ENCODE data around the gene GTF3C4. TPM values are rescaled to one million over a fixed set of nuclear protein-coding genes. Genes with fewer than 3 reads are reported as not detected.

The GTF3C4 gene
- polyA plus RNA-seq, 1 of the 3 experiments (the other 2 are of a cell fraction), result 2.8 TPM

GRCh38 chr9:132637801-132638200, 32.5 kb upstream of the GTF3C4 start:
- Histone ChIP-seq H3K9me2 (no peaks in the 10 kb centered on the region), H3K9ac (no peak overlapping the region), H3K27ac (ENCODE audit: low read depth in 2 of 2, low read length in 1 of 2) (no peak overlapping the region), H3K27me3 (ENCODE audit: insufficient read depth) (no peaks in the 10 kb centered on the region), H3K36me3 (replicated peaks in 1 of 2; ENCODE audit: control insufficient read depth in 1 of 2, insufficient read depth in 2 of 2, low read length in 1 of 2) (peaks cover 40 to 71% of the 10 kb centered on the region in 2 experiments), H3K79me2 (ENCODE audit: insufficient read depth) (no peaks in the 10 kb centered on the region), H3K4me3 (ENCODE audit: low read depth in 2 of 2, low read length in 1 of 2) (no peak overlapping the region), H4K20me1 (ENCODE audit: insufficient read depth) (no peaks in the 10 kb centered on the region), H3K9me3 (no peaks in the 10 kb centered on the region), H2AFZ (ENCODE audit: low read depth) (no peak overlapping the region), H3F3A (replicated peaks; ENCODE audit: insufficient read depth) (peaks cover 4% of the 10 kb centered on the region), H3K4me2 (no peak overlapping the region), H3K4me1 (ENCODE audit: control insufficient read depth in 1 of 2, insufficient read depth in 2 of 2, low read depth in 1 of 2, low read length in 1 of 2) (no peaks in the 10 kb centered on the region)
- ChIA-PET CTCF (no interaction called here), POLR2A (no interaction called here)
- TF ChIP-seq RXRA (IDR thresholded peaks at IDR 0.05; ENCODE audit: borderline replicate concordance, low read depth) (no peak), REST (IDR thresholded peaks at IDR 0.05; ENCODE audit: low read depth, low read length) (no peak), SMC3 (IDR thresholded peaks at IDR 0.05; ENCODE audit: low read depth, low read length) (no peak), TAF1 (IDR thresholded peaks at IDR 0.05; ENCODE audit: borderline replicate concordance, low read depth, low read length) (no peak), TEAD4 (IDR thresholded peaks at IDR 0.05; ENCODE audit: borderline replicate concordance, insufficient read depth) (no peak), FOXM1 (IDR thresholded peaks at IDR 0.05; ENCODE audit: low read depth) (no peak), POLR2AphosphoS5 (IDR thresholded peaks at IDR 0.05; ENCODE audit: low read depth, low read length) (no peak), ELF1 (IDR thresholded peaks at IDR 0.05) (no peak)
- WGBS (ENCODE audit: low lambda C conversion rate), result 91% methylated on average over 12 of the region's 12 CpGs
- no peak for DNase-seq

- peaks cover 40 to 68% of the 10 kb centered on the region in 2 experiments for H3K36me3 ChIP-seq (replicated peaks in 1 of 2; ENCODE audit: control insufficient read depth in 1 of 2, insufficient read depth in 2 of 2, low read length in 1 of 2)
- CTCF ChIA-PET, result no interaction called here
- no peaks in the 10 kb centered on the region for H3K9me3 ChIP-seq
- DNase-seq, result no peak
- no peak overlapping the region for H3K4me3 ChIP-seq (ENCODE audit: low read depth in 2 of 2, low read length in 1 of 2)
- H4K20me1 ChIP-seq (ENCODE audit: insufficient read depth), result no peaks in the 10 kb centered on the region
- WGBS (ENCODE audit: low lambda C conversion rate), result 94% methylated on average over 5 of the region's 5 CpGs
- no peaks in the 10 kb centered on the region for H3F3A ChIP-seq (replicated peaks; ENCODE audit: insufficient read depth)
- H3K9ac ChIP-seq, result no peak overlapping the region
- TF ChIP-seq PBX3 (IDR thresholded peaks at IDR 0.05), result no peak
- no peak for TF ChIP-seq USF2 (IDR thresholded peaks at IDR 0.05; ENCODE audit: borderline replicate concordance, low read depth, low read length)
- TF ChIP-seq SIN3A (IDR thresholded peaks at IDR 0.05; ENCODE audit: borderline replicate concordance, low read depth, low read length), result no peak
- TF ChIP-seq RXRA (IDR thresholded peaks at IDR 0.05; ENCODE audit: borderline replicate concordance, low read depth), result no peak
- TF ChIP-seq POLR2AphosphoS5 (IDR thresholded peaks at IDR 0.05; ENCODE audit: low read depth, low read length), result no peak
- no peak for TF ChIP-seq JUND (IDR thresholded peaks at IDR 0.05)
- no peak for TF ChIP-seq USF1 (IDR thresholded peaks at IDR 0.05; ENCODE audit: borderline replicate concordance, low read depth)
- TF ChIP-seq MEF2A (IDR thresholded peaks at IDR 0.05; ENCODE audit: borderline replicate concordance, low read depth), result no peak
- TF ChIP-seq RAD21 (IDR thresholded peaks at IDR 0.05; ENCODE audit: low read length), result no peak
- no peak for TF ChIP-seq RCOR1 (IDR thresholded peaks at IDR 0.05; ENCODE audit: low read length)
- no peaks in the 10 kb centered on the region for H3K9me2 ChIP-seq
- POLR2A ChIA-PET, result no interaction called here
- no peak overlapping the region for H2AFZ ChIP-seq (ENCODE audit: low read depth)
- H3K4me2 ChIP-seq, result no peak overlapping the region
- H3K27me3 ChIP-seq (ENCODE audit: insufficient read depth), result no peaks in the 10 kb centered on the region
- no peak overlapping the region for H3K27ac ChIP-seq (ENCODE audit: low read depth in 2 of 2, low read length in 1 of 2)
- H3K79me2 ChIP-seq (ENCODE audit: insufficient read depth), result no peaks in the 10 kb centered on the region
- H3K4me1 ChIP-seq (ENCODE audit: control insufficient read depth in 1 of 2, insufficient read depth in 2 of 2, low read depth in 1 of 2, low read length in 1 of 2), result no peaks in the 10 kb centered on the region
Observed at GRCh38 chr9:132638240-132638639, 32.0 kb upstream of the GTF3C4 start.
